ENCODE measurements around the gene EXOC6.

The EXOC6 gene

GRCh38 chr10:92822964-92823363 lies 25.4 kb upstream of the EXOC6 start:
- no peak overlapping the region for H3K4me3 ChIP-seq (ENCODE audit: control insufficient read depth, low read depth, low read length)
- no peak for DNase-seq (ENCODE audit: low read depth)
- TF ChIP-seq CTCF (IDR thresholded peaks at IDR 0.05; ENCODE audit: control insufficient read depth, insufficient read depth, low read depth, low read length, missing control alignments), result no peak

GRCh38 chr10:92826061-92826460 lies 22.3 kb upstream of the EXOC6 start:
- no peak overlapping the region for H3K4me3 ChIP-seq (ENCODE audit: control insufficient read depth, low read depth, low read length)
- TF ChIP-seq CTCF (IDR thresholded peaks at IDR 0.05; ENCODE audit: control insufficient read depth, insufficient read depth, low read depth, low read length, missing control alignments), result no peak
- DNase-seq (ENCODE audit: low read depth), result no peak

GRCh38 chr10:92826504-92826903 lies 21.8 kb upstream of the EXOC6 start:
- no peak for TF ChIP-seq CTCF (IDR thresholded peaks at IDR 0.05; ENCODE audit: control insufficient read depth, insufficient read depth, low read depth, low read length, missing control alignments)
- no peak overlapping the region for H3K4me3 ChIP-seq (ENCODE audit: control insufficient read depth, low read depth, low read length)
- no peak for DNase-seq (ENCODE audit: low read depth)

GRCh38 chr10:92829042-92829785 lies 19.1 kb upstream of the EXOC6 start:
- H3K4me3 ChIP-seq (ENCODE audit: control insufficient read depth, low read depth, low read length), result no peak overlapping the region
- no peak for TF ChIP-seq CTCF (IDR thresholded peaks at IDR 0.05; ENCODE audit: control insufficient read depth, insufficient read depth, low read depth, low read length, missing control alignments)
- DNase-seq (ENCODE audit: low read depth), result no peak

GRCh38 chr10:92829786-92830377 lies 18.4 kb upstream of the EXOC6 start:
- TF ChIP-seq CTCF (IDR thresholded peaks at IDR 0.05; ENCODE audit: control insufficient read depth, insufficient read depth, low read depth, low read length, missing control alignments), result no peak
- no peak for DNase-seq (ENCODE audit: low read depth)
- no peak overlapping the region for H3K4me3 ChIP-seq (ENCODE audit: control insufficient read depth, low read depth, low read length)

- no peak overlapping the region for H3K4me3 ChIP-seq (ENCODE audit: control insufficient read depth, low read depth, low read length)
- no peak for DNase-seq (ENCODE audit: low read depth)
- no peak for TF ChIP-seq CTCF (IDR thresholded peaks at IDR 0.05; ENCODE audit: control insufficient read depth, insufficient read depth, low read depth, low read length, missing control alignments)
Observed at GRCh38 chr10:92830478-92831389, 17.6 kb upstream of the EXOC6 start.

Measured in AG09309 (cell line).